Gastrocnemius medialis (tissue), 4 donors: ENCODE measurements around the gene PPP2R2B. TPM values are rescaled to one million over a fixed set of nuclear protein-coding genes. Genes with fewer than 3 reads are reported as not detected.

Experiments
- ATAC-seq, 2 donors: fragments of 150-250 bp; one replicate each; pipeline ENCODE4 v1.9.1; 2016
- DNase-seq, 2 donors: peaks; one replicate each; pipeline ENCODE4 v3.0.0-alpha.2; 2019
- H3K27ac ChIP-seq, 4 donors: fragments of 200-600 bp; sonication (generic); 1 replicate in 1 of 4; 2 replicates in 3 of 4; pipeline ENCODE4 v1.5.1; 2016 to 2018; ENCODE audit warnings: mild to moderate bottlenecking in 2 of 4, moderate library complexity in 1 of 4
- H3K27me3 ChIP-seq, 3 donors: fragments of 200-600 bp; sonication (generic) in 2 of 3; 1 replicate in 1 of 3; 2 replicates in 2 of 3; pipeline versions ENCODE4 v1.5.1 to v1.6.0; 2016 to 2019; ENCODE audit warnings: mild to moderate bottlenecking in 1 of 3, moderate library complexity in 1 of 3
- H3K36me3 ChIP-seq, 2 donors: fragments of 200-600 bp; sonication (generic) in 1 of 2; one replicate each; pipeline ENCODE4 v1.5.1; 2017 to 2018
- H3K4me1 ChIP-seq, 2 donors: fragments of 200-600 bp; sonication (generic) in 1 of 2; one replicate each; pipeline ENCODE4 v1.5.1; 2016 to 2017; ENCODE audit warnings: mild to moderate bottlenecking in 2 of 2
- H3K4me3 ChIP-seq, 4 donors: fragments of 200-600 bp; sonication (generic) in 3 of 4; 1 replicate in 1 of 4; 2 replicates in 3 of 4; pipeline ENCODE4 v1.5.1; 2016 to 2019; ENCODE audit warnings: mild to moderate bottlenecking in 2 of 4
- H3K9me3 ChIP-seq, 3 donors: fragments of 200-600 bp; sonication (generic) in 2 of 3; 1 replicate in 1 of 3; 2 replicates in 2 of 3; pipeline ENCODE4 v1.5.1; 2016 to 2019
- CTCF ChIP-seq, 5 experiments: fragments of 450-650 bp in 3 of 5; fragments of 200-600 bp in 2 of 5; sonication (generic) in 2 of 5; IDR thresholded peaks in 4 of 5; conservative IDR thresholded peaks in 1 of 5; 1 replicate in 4 of 5; 2 replicates in 1 of 5; pipeline ENCODE4 v1.5.1; 2016 to 2019; ENCODE audit warnings: antibody characterized with exemption in 5 of 5, mild to moderate bottlenecking in 3 of 5, moderate library complexity in 3 of 5
- POLR2A ChIP-seq, 2 donors: fragments of 450-650 bp; IDR thresholded peaks; one replicate each; pipeline ENCODE4 v1.6.1; 2017; ENCODE audit warnings: antibody characterized with exemption in 2 of 2, mild to moderate bottlenecking in 2 of 2, moderate library complexity in 2 of 2
- in situ Hi-C, 4 donors: fragments of 200-750 bp; cut with MboI; loops; one replicate each; pipeline versions ENCODE4 v1.15.0 to v1.8.0; 2017; ENCODE audit warnings: low sequenced_read_pairs in 4 of 4
- intact Hi-C: fragments of 100-400 bp; cut with DNase I; formaldehyde crosslinking; loops from one replicate; pipeline ENCODE4 v1.15.1; 2023; ENCODE audit warnings: low total_unique reads
- total RNA-seq, 4 donors: library from RNA; depleted of rRNA; stranded (reverse); fragments of >200 nt; gene quantifications; one replicate each; pipeline versions ENCODE4 v1.1.0 to v1.2.3, GENCODE V29; 2016

The PPP2R2B gene
- total RNA-seq, 4 donors from 2014 or later = 0.04 to 0.76 (median 0.19) TPM; not detected in 1

GRCh38 chr5:146766013-146766412 is 112.5 kb downstream of the PPP2R2B start:
- Histone ChIP-seq H3K27ac (no peak overlapping the region), H3K27me3 (no peaks in the 10 kb centered on the region), H3K4me1 (no peaks in the 10 kb centered on the region), H3K9me3 (no peaks in the 10 kb centered on the region), H3K4me3 (no peak overlapping the region), H3K36me3 (no peaks in the 10 kb centered on the region)
- TF ChIP-seq CTCF (IDR thresholded peaks at IDR 0.05 in 4 of 5, conservative IDR thresholded peaks at IDR 0.05 in 1 of 5) = no peak
- no peak for TF ChIP-seq POLR2A (IDR thresholded peaks at IDR 0.05)
- DNase-seq (no peak), ATAC-seq (no peak)
- intact Hi-C loops = no loop called here
- in situ Hi-C loops = no loop called here

GRCh38 chr5:146765089-146765832 is 113.3 kb downstream of the PPP2R2B start:
- in situ Hi-C loops = no loop called here
- no peak overlapping the region for H3K27ac ChIP-seq
- H3K9me3 ChIP-seq = no peaks in the 10 kb centered on the region
- no peaks in the 10 kb centered on the region for H3K4me1 ChIP-seq
- no peak for TF ChIP-seq CTCF (IDR thresholded peaks at IDR 0.05 in 4 of 5, conservative IDR thresholded peaks at IDR 0.05 in 1 of 5)
- TF ChIP-seq POLR2A (IDR thresholded peaks at IDR 0.05) = no peak
- no peak for ATAC-seq
- no peaks in the 10 kb centered on the region for H3K27me3 ChIP-seq
- intact Hi-C loops = no loop called here
- DNase-seq = no peak
- no peak overlapping the region for H3K4me3 ChIP-seq
- H3K36me3 ChIP-seq = no peaks in the 10 kb centered on the region

DNA sequence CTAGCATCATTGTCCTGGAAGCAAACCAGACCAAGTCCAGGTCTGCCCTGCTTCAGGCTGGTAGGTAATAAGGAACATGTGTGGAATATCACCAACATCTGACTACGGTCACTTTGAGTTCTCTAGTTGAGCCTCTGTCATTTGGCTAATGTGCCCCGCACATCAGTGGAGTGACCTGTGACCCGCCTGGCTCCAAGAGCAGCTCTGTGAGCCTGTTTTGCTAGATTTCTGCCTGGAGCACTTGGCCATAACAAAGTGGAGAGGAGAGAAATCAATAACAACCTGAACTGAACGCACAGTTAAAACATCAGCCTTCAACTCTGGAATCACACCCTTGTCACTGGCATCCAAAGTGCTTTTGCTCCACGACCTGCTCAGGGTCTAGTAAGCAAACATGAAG is 115.7 kb downstream of the PPP2R2B start:
- Histone ChIP-seq H3K27ac (no peak overlapping the region), H3K27me3 (no peaks in the 10 kb centered on the region), H3K4me1 (no peaks in the 10 kb centered on the region), H3K4me3 (no peak overlapping the region), H3K36me3 (no peaks in the 10 kb centered on the region), H3K9me3 (no peaks in the 10 kb centered on the region)
- ATAC-seq (no peak), DNase-seq (no peak)
- in situ Hi-C loops (no loop called here), intact Hi-C loops (no loop called here)
- TF ChIP-seq POLR2A (IDR thresholded peaks at IDR 0.05) (no peak), CTCF (IDR thresholded peaks at IDR 0.05 in 4 of 5, conservative IDR thresholded peaks at IDR 0.05 in 1 of 5) (no peak)

GRCh38 chr5:146761811-146762210 is 116.7 kb downstream of the PPP2R2B start:
- intact Hi-C loops = no loop called here
- no peaks in the 10 kb centered on the region for H3K9me3 ChIP-seq
- no peak for ATAC-seq

More at GRCh38 chr5:146761811-146762210, 116.7 kb downstream of the PPP2R2B start:
- Histone ChIP-seq H3K27me3 (no peaks in the 10 kb centered on the region), H3K36me3 (no peaks in the 10 kb centered on the region), H3K4me3 (no peak overlapping the region), H3K4me1 (no peaks in the 10 kb centered on the region), H3K27ac (no peak overlapping the region)
- no peak for DNase-seq
- TF ChIP-seq CTCF (IDR thresholded peaks at IDR 0.05 in 4 of 5, conservative IDR thresholded peaks at IDR 0.05 in 1 of 5) (no peak), POLR2A (IDR thresholded peaks at IDR 0.05) (no peak)
- in situ Hi-C loops = no loop called here
